ENCODE results near the gene HTT.

The HTT gene

DNA sequence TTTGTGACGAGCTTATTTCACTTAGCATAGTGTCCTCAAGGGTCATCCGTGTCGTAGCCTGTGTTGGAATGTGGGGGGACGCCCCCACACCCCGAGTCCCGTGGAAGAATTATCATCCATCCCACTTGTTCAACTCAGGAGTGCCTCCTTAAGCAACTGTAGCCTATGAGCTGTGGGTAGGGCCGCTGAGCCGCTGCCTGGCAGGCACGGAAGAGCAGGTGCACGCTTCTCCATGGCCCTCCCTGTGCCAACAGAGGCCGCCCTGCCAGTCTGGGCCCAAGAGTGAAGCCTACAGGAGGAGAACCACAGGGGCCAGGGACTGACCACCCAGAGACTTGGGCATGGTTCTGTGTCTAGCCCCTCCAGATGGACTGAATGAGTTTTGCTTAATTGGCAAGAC, 216.0 kb downstream of the HTT start:
- no peak for DNase-seq (ENCODE audit: low read depth in 2 of 2)

DNA sequence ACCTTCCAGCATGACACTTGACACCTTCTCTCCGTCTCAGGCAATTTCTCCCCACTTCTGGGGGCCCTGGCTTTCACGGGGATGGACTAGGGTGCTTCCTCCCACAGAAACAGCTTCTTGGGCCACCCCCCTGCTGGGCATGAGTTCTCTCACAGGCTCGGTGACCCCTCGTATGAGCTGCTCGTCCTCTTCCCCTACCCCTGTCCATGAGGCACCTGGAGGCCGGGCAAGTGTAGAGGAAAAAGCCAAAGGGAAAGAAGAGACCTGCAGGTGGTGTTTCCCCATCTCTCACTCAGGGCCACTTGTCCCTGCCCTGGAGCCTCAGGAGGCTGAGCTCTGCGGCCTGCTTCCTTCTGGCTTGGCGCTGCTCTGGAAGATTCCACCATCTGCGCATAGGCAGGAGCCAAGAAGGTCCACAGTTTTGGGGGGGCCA, 216.4 kb downstream of the HTT start:
- DNase-seq (ENCODE audit: low read depth in 2 of 2), result no peak

DNA sequence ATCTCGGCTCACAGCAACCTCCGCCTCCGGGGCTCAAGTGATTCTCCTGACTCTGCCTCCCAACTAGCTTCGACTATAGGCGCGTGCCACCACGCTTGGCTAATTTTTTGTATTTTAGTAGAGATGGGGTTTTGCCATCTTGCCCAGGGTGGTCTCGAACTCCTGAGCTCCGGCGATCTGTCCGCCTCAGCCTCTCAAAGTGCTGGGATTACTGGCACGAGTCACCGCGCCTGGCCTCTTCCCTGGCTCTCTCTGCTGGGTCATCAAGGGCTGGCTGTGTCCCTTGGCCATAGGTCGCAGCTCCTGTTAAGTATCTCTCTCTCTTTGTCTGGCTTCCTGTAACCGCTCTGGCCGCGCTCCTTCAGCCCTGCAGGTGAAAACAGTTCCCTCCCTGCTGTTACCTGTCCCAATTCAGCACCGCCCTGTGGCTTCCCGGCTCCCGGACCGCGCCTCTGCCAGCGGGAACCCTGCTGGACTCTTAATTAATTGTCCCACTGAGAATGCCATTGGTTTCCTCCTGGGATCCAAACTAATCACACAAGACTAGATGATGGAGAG, 217.0 kb downstream of the HTT start:
- no peak for DNase-seq (ENCODE audit: low read depth in 2 of 2)

DNA sequence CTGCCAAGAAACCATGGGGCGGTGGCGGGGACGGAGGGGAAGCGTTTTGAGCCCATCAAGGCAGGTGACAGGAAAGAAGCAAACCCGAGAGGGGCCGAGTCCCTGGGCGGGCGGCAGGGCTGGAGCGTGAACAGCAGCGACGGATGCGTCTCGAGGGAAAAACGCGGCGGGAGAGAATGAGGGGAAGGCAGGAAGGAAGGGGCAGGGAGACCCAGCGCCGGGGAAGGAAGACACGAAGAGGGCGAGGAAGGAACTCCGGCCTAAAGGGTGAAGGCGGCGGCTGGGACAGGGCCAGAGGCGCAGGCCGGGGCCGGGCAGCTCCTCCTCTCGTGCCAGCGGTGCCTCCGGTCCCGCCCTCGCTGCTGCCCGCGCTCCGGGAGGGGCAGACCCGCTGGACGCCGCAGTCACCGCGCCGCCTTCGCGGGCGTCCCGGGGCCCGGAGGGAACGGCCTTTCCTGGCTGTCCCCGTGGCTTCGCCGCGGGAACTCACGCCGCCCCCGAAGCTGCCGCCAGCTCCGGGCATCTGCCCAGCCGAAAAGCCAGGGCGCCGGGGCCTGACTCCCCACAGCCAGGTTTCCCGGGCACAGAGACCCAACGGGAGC, 217.6 kb downstream of the HTT start:
- DNase-seq (ENCODE audit: low read depth in 2 of 2), result no peak

DNA sequence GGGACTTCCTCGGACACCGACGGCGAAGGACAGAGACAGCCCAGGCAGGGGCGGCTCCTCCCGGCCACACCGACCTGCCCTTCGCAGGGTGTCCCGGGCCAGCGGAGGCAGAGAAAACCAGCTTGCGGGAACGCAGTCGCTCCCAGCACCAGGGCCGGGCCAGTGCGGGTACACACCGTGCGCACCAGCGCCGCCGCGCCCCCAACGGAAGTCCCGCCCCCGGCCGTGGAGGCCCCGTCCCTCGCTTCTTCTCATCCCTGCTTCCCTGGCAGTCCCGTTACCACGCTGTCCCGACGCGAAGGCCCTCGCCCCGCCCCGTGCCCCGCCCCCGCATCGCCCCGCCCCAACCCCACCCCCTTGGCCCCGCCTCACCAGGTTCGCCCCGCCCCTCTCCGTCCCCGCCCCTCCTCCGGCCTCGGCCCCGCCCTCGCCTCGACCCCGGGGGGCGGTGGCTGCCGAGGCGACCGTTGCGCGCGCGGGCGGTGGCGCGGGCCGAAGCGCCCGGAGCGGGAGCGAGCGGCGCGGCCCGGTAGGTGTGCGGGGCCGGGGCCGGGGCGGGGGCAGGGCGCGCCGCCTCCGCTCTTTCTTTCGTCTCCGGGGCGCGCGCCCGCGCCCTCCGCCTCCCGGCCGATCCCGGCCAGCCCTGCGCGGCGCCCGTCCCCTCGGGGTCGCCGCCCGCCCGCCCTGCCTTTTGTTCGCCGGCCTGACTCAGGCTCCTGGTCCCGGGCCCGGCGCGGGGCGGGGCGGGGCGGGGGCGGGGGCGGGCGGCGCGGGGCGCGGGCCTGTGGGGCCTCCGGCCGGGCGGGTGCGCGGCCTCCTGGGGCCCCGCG, 218.3 kb downstream of the HTT start, which contains the start of gene RGS12:
Gene RGS12 (plus strand): TSS at position 451 of the 830 bp plus-strand sequence. CDS start 23,150 bp downstream, outside the sequence.
- peak; percentile 60 for DNase-seq (ENCODE audit: low read depth in 2 of 2)
